IMR-90 (cell line): ENCODE results near the gene MED17. TPM values are rescaled to one million over a fixed set of nuclear protein-coding genes. Genes with fewer than 3 reads are reported as not detected.

Source experiments
- ATAC-seq: fragments of 200-7000 bp; cut with Tn5 transposase; 2 replicates; pipeline ENCODE4 v1.9.1; 2020; ENCODE audit warnings: low read depth, mild to moderate bottlenecking, moderate library complexity
- BruUV-seq: library from RNA; stranded (reverse); fragments of 400-500 nt; replicated peaks from 2 replicates; lab custom pipeline; 2021; lab: Mats Ljungman, UMichigan
- CTCF ChIA-PET: fragments of 300-600 bp; formaldehyde crosslinking; extraction: SDS; loops from one replicate; lab custom pipeline; 2021; ENCODE audit warnings: antibody characterized with exemption; lab: Yijun Ruan, JAX
- POLR2A ChIA-PET: fragments of 300-600 bp; sonication (Branson Sonifier 250); formaldehyde crosslinking; loops from one replicate; lab custom pipeline; 2022; ENCODE audit warnings: antibody characterized with exemption; ENCODE audit not compliant: unreplicated experiment; lab: Charles Lee
- DNase-seq: peaks from one replicate; pipeline ENCODE4 v3.0.0; 2013
- H2AFZ ChIP-seq: replicated peaks from 2 replicates; pipeline ENCODE3; 2013; ENCODE audit warnings: low read length, mild to moderate bottlenecking; ENCODE audit not compliant: poor library complexity
- H2AK5ac ChIP-seq: 2 replicates; pipeline ENCODE4 v1.6.1; 2013; ENCODE audit warnings: low read depth, low read length, inconsistent platforms
- H2AK9ac ChIP-seq: replicated peaks from 2 replicates; pipeline ENCODE3; 2013; ENCODE audit warnings: mild to moderate bottlenecking, low read depth, low read length, moderate library complexity; ENCODE audit not compliant: poor library complexity
- H2BK120ac ChIP-seq: 2 replicates; pipeline ENCODE4 v1.6.1; 2013; ENCODE audit warnings: low read depth, low read length, inconsistent platforms
- H2BK15ac ChIP-seq: 3 replicates; pipeline ENCODE4 v1.6.1; 2013; ENCODE audit warnings: low read depth, low read length, inconsistent platforms
- H2BK20ac ChIP-seq: 2 replicates; pipeline ENCODE4 v1.6.1; 2013; ENCODE audit warnings: low read depth, mild to moderate bottlenecking, inconsistent platforms, low read length, moderate library complexity
- H2BK5ac ChIP-seq: 2 replicates; pipeline ENCODE4 v1.6.1; 2013; ENCODE audit warnings: mild to moderate bottlenecking, low read depth, low read length, inconsistent platforms; ENCODE audit not compliant: poor library complexity, severe bottlenecking
- H3K14ac ChIP-seq: replicated peaks from 2 replicates; pipeline ENCODE4 v1.6.1; 2013; ENCODE audit warnings: low read depth, low read length, inconsistent platforms
- H3K18ac ChIP-seq: 2 replicates; pipeline ENCODE4 v1.6.1; 2013; ENCODE audit warnings: low read depth, low read length, control low read depth
- H3K23ac ChIP-seq: 2 replicates; pipeline ENCODE4 v1.6.1; 2013; ENCODE audit warnings: low read depth, low read length, inconsistent platforms
- H3K27ac ChIP-seq: 2 replicates; pipeline ENCODE4 v1.5.1; 2013; ENCODE audit warnings: mild to moderate bottlenecking, control low read depth, low read length; ENCODE audit not compliant: insufficient read depth
- H3K27me3 ChIP-seq: 2 replicates; pipeline ENCODE4 v1.6.1; 2013; ENCODE audit warnings: low read length; ENCODE audit not compliant: control insufficient read depth, insufficient read depth
- H3K36me3 ChIP-seq: 2 replicates; pipeline ENCODE4 v1.6.1; 2013; ENCODE audit warnings: low read length, mixed read lengths; ENCODE audit not compliant: control insufficient read depth, insufficient read depth
- H3K4ac ChIP-seq: 2 replicates; pipeline ENCODE4 v1.6.1; 2013; ENCODE audit warnings: low read depth, low read length, inconsistent platforms
- H3K4me1 ChIP-seq: 2 replicates; pipeline ENCODE4 v1.6.1; 2013; ENCODE audit warnings: low read length, mixed read lengths; ENCODE audit not compliant: control insufficient read depth, insufficient read depth
- H3K4me2 ChIP-seq: 2 replicates; pipeline ENCODE4 v1.6.1; 2013; ENCODE audit warnings: low read depth, mild to moderate bottlenecking, control low read depth, low read length, moderate library complexity
- H3K4me3 ChIP-seq: 2 replicates; pipeline ENCODE4 v1.5.1; 2013; ENCODE audit warnings: low read depth, mild to moderate bottlenecking, control low read depth, low read length, moderate library complexity; ENCODE audit not compliant: insufficient read depth
- H3K56ac ChIP-seq: 2 replicates; pipeline ENCODE4 v1.6.1; 2013; ENCODE audit warnings: low read length, inconsistent platforms; ENCODE audit not compliant: insufficient read depth; ENCODE audit errors: extremely low read depth
- H3K79me1 ChIP-seq, 2 experiments: 2 replicates each; pipeline ENCODE4 v1.6.1; 2013; ENCODE audit warnings: low read length in 2 of 2, inconsistent platforms in 1 of 2, low read depth in 1 of 2
- H3K9ac ChIP-seq: 2 replicates; pipeline ENCODE4 v1.6.1; 2013; ENCODE audit warnings: low read depth, low read length, control low read depth
- H3K9me1 ChIP-seq: 2 replicates; pipeline ENCODE4 v1.6.1; 2013; ENCODE audit warnings: low read length, inconsistent platforms; ENCODE audit not compliant: insufficient read depth
- H3K9me3 ChIP-seq: 2 replicates; pipeline ENCODE4 v1.6.1; 2013; ENCODE audit warnings: low read length; ENCODE audit not compliant: control insufficient read depth, insufficient read depth
- H4K20me1 ChIP-seq: 2 replicates; pipeline ENCODE4 v1.6.1; 2013; ENCODE audit warnings: low read length, inconsistent platforms; ENCODE audit not compliant: insufficient read depth
- H4K5ac ChIP-seq: 2 replicates; pipeline ENCODE4 v1.6.1; 2013; ENCODE audit warnings: mild to moderate bottlenecking, low read depth, low read length, control low read depth
- H4K8ac ChIP-seq, 2 experiments: 2 replicates each; pipeline ENCODE4 v1.6.1; 2013; ENCODE audit warnings: low read depth in 2 of 2, low read length in 2 of 2, control low read depth in 1 of 2, inconsistent platforms in 1 of 2
- H4K91ac ChIP-seq: 2 replicates; pipeline ENCODE4 v1.6.1; 2013; ENCODE audit warnings: low read depth, low read length, inconsistent platforms; ENCODE audit not compliant: insufficient read depth
- RCOR1 ChIP-seq: IDR thresholded peaks from 2 replicates; pipeline ENCODE4 v1.6.1; 2012; ENCODE audit warnings: mild to moderate bottlenecking, low read length, improper control_type of control experiment; ENCODE audit not compliant: insufficient replicate concordance
- WGBS, 2 experiments: methylation state at CpG; one replicate each; pipeline versions ENCODE4 v1.1.5 to v1.1.7; 2013; ENCODE audit warnings: missing lambda C conversion rate in 2 of 2; ENCODE audit not compliant: insufficient read length in 1 of 2; ENCODE audit errors: extremely low coverage in 2 of 2; 5-methylcytosine and 5-hydroxymethylcytosine counted together
- dilution Hi-C: fragments of 300-500 bp; cut with HindIII; formaldehyde crosslinking; loops from one replicate; pipeline ENCODE4 v1.14.3; 2018; ENCODE audit warnings: low sequenced_read_pairs; ENCODE audit not compliant: unreplicated experiment
- in situ Hi-C: fragments of 300-500 bp; cut with MboI; formaldehyde crosslinking; loops from 3 replicates; pipeline ENCODE4 v1.14.3; 2019; ENCODE audit warnings: low sequenced_read_pairs, inconsistent platforms, mixed read lengths
- intact Hi-C: fragments of 100-400 bp; cut with micrococcal nuclease; formaldehyde crosslinking; loops from 2 replicates; pipeline ENCODE4 v1.10.0; 2022
- polyA plus RNA-seq, 3 experiments: library from polyadenylated mRNA; depleted of rRNA; stranded (reverse); fragments of >200 nt; gene quantifications; 2 replicates each; pipeline ENCODE4 v1.2.3, GENCODE V29; 2012; ENCODE audit warnings: low replicate concordance in 1 of 3
- total RNA-seq: library from RNA; depleted of rRNA; stranded (reverse); fragments of >200 nt; gene quantifications from 2 replicates; pipeline ENCODE4 v1.2.3, GENCODE V29; 2012

The MED17 gene
- total and polyA plus RNA-seq, 2 of the 4 experiments (the other 2 are of a cell fraction) = 20.0 to 23.3 TPM

- H3K18ac ChIP-seq = no peak overlapping the region
- H3K27ac ChIP-seq = no peak overlapping the region
- H3K27me3 ChIP-seq = no peaks in the 10 kb centered on the region
- peaks cover 7 to 28% of the 10 kb centered on the region in 2 experiments for H3K79me1 ChIP-seq
- peaks cover 20% of the 10 kb centered on the region for H4K20me1 ChIP-seq
- no peak overlapping the region for H2BK120ac ChIP-seq
- ATAC-seq (no peak), DNase-seq (no peak)
- ChIA-PET POLR2A (no interaction called here), CTCF (no interaction called here)
- H3K4me3 ChIP-seq = no peak overlapping the region
- H3K36me3 ChIP-seq = peaks cover 20% of the 10 kb centered on the region
- dilution Hi-C loops = no loop called here
- no peak overlapping the region for H2AK9ac ChIP-seq
- H2AK5ac ChIP-seq = no peak overlapping the region
- TF ChIP-seq RCOR1 = no peak
- no peaks in the 10 kb centered on the region for H3K4me1 ChIP-seq
- H3K9me3 ChIP-seq = no peaks in the 10 kb centered on the region
- WGBS, 2 experiments = 94% methylated on average over 3 of the region's 23 CpGs; no CpG with 5 or more reads in 1 of the 2 experiments
- no peak overlapping the region for H3K56ac ChIP-seq
- no TSS peak for BruUV-seq
- no peak overlapping the region for H3K9ac ChIP-seq
- no peak overlapping the region for H3K4me2 ChIP-seq
- H2BK15ac ChIP-seq = no peak overlapping the region
- no peak overlapping the region for H2AFZ ChIP-seq
- H2BK5ac ChIP-seq = no peak overlapping the region
- H3K9me1 ChIP-seq = 0 out of 2 replicates have a peak, but pooled peaks cover 2% of the 10 kb centered on the region
- H4K5ac ChIP-seq = no peak overlapping the region
- H2BK20ac ChIP-seq = no peak overlapping the region
- H3K14ac ChIP-seq = no peak overlapping the region
- no peak overlapping the region for H3K4ac ChIP-seq
- in situ Hi-C loops = no loop called here
- H4K8ac ChIP-seq = no peak overlapping the region
- intact Hi-C loops = no loop called here
- no peak overlapping the region for H4K91ac ChIP-seq
- H3K23ac ChIP-seq = no peak overlapping the region
Observed at GRCh38 chr11:93743291-93743690, 40.8 kb upstream of the MED17 start.
